Esophagus squamous epithelium (tissue), 4 donors: ENCODE measurements around the gene BRSK2.

Source experiments
- CTCF ChIP-seq, 6 experiments: fragments of 450-650 bp in 4 of 6; fragments of 200-600 bp in 2 of 6; sonication (generic) in 2 of 6; IDR thresholded peaks; one replicate each; pipeline ENCODE4 v1.5.1; 2016 to 2019; ENCODE audit warnings: antibody characterized with exemption in 6 of 6, mild to moderate bottlenecking in 4 of 6, moderate library complexity in 4 of 6
- POLR2A ChIP-seq, 4 donors: fragments of 450-650 bp; IDR thresholded peaks; one replicate each; pipeline ENCODE4 v1.6.1; 2017; ENCODE audit warnings: antibody characterized with exemption in 4 of 4, mild to moderate bottlenecking in 4 of 4, moderate library complexity in 3 of 4

GRCh38 chr11:1406571-1407485 lies 17.1 kb downstream of the BRSK2 start:
- no peak for TF ChIP-seq CTCF (IDR thresholded peaks at IDR 0.05)
- TF ChIP-seq POLR2A (IDR thresholded peaks at IDR 0.05), result no peak
